ENCODE data around the gene LUC7L2.
A peak's percentile ranks its signal among the peaks of the same experiment; 100 is the strongest.

LUC7L2 gene

DNA sequence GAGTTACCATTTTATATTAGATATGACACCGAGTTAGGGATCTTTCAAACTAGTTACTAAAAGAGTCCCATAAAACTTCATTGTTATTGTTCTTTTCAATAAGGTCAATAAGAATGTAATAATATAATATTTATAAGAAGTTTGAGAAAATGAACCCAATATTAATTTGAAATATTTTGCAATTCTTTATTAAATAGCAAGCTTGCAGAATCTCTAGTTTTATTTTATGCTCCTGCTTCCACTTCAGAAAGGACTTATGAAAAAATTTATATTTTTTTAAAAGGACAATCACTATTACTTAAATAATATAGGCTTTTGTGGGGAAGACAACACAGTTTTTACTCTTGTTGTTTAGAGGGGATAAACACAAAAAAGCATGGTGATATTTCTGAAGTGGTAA, 47.9 kb downstream of the LUC7L2 start:
- TF ChIP-seq GATA2 (IDR thresholded peaks at IDR 0.05; ENCODE audit: low read depth, low read length) (no peak), GATA3 (IDR thresholded peaks at IDR 0.05; ENCODE audit: low read depth, low read length) (no peak)

GRCh38 chr7:139416405-139416804, 56.7 kb downstream of the LUC7L2 start:
- no peak for TF ChIP-seq GATA2 (IDR thresholded peaks at IDR 0.05; ENCODE audit: low read depth, low read length)
- TF ChIP-seq GATA3 (IDR thresholded peaks at IDR 0.05; ENCODE audit: low read depth, low read length): no peak

- TF ChIP-seq GATA2 (IDR thresholded peaks at IDR 0.05; ENCODE audit: low read depth, low read length) (no peak), GATA3 (IDR thresholded peaks at IDR 0.05; ENCODE audit: low read depth, low read length) (no peak)
These were observed 57.8 kb downstream of the LUC7L2 start for GRCh38 chr7:139417478-139417877.

- no peak for TF ChIP-seq GATA2 (IDR thresholded peaks at IDR 0.05; ENCODE audit: low read depth, low read length)
These were observed 61.4 kb downstream of the LUC7L2 start for GRCh38 chr7:139421123-139421522.

- TF ChIP-seq GATA3 (IDR thresholded peaks at IDR 0.05; ENCODE audit: low read depth, low read length): peak; percentile 95
- peak; percentile 97 for TF ChIP-seq GATA2 (IDR thresholded peaks at IDR 0.05; ENCODE audit: low read depth, low read length)
These were observed 62.4 kb downstream of the LUC7L2 start for GRCh38 chr7:139422126-139422525.

DNA sequence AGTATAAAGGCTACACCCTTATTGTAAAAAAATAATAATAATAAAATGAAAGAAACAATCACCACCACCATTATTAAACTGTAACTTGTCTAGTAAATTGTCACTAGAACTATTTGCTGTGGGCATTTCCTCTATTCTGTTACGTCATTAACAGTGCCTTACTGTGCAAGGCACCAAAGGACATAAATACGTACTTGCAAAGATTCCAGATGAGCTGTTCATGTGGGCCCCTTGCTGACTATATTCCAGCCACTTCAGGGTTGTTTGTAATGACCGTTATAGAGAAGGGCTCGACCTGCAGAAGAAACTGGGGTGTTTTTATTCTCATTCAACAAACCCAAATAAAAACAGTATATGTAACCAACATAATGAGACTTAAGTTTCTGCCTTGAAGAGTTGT, 63.4 kb downstream of the LUC7L2 start:
- TF ChIP-seq GATA3 (IDR thresholded peaks at IDR 0.05; ENCODE audit: low read depth, low read length): no peak
- no peak for TF ChIP-seq GATA2 (IDR thresholded peaks at IDR 0.05; ENCODE audit: low read depth, low read length)

- no peak for TF ChIP-seq GATA2 (IDR thresholded peaks at IDR 0.05; ENCODE audit: low read depth, low read length)
- no peak for TF ChIP-seq GATA3 (IDR thresholded peaks at IDR 0.05; ENCODE audit: low read depth, low read length)
These were observed 64.3 kb downstream of the LUC7L2 start for GRCh38 chr7:139424004-139424403.

GRCh38 chr7:139426258-139427028, 66.7 kb downstream of the LUC7L2 start:
- no peak for TF ChIP-seq GATA3 (IDR thresholded peaks at IDR 0.05; ENCODE audit: low read depth, low read length)
- no peak for TF ChIP-seq GATA2 (IDR thresholded peaks at IDR 0.05; ENCODE audit: low read depth, low read length)

DNA sequence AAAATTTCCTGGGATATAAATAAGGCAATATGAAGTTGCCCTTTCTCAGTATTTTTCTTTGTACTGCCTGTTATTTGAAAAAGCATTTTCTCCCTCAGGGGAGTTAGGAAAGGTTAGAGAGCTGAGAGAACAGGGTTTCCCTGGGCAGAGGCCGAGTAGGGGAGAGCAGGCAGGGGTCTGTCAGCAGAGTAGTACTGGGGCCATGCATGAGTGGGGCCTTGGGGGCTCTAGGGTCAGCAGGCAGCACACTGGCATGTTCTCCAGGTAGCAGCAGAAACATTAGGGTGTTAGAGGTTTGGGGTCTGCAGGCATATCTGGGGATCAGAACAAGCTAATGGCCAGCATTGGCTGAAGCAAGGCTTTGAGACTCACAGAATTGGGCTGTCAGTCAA, 67.3 kb downstream of the LUC7L2 start:
- TF ChIP-seq GATA2 (IDR thresholded peaks at IDR 0.05; ENCODE audit: low read depth, low read length): no peak
- TF ChIP-seq GATA3 (IDR thresholded peaks at IDR 0.05; ENCODE audit: low read depth, low read length): no peak

- TF ChIP-seq GATA3 (IDR thresholded peaks at IDR 0.05; ENCODE audit: low read depth, low read length) (no peak), GATA2 (IDR thresholded peaks at IDR 0.05; ENCODE audit: low read depth, low read length) (no peak)
These were observed 68.1 kb downstream of the LUC7L2 start for GRCh38 chr7:139427788-139428187.

- TF ChIP-seq GATA3 (IDR thresholded peaks at IDR 0.05; ENCODE audit: low read depth, low read length): no peak
- no peak for TF ChIP-seq GATA2 (IDR thresholded peaks at IDR 0.05; ENCODE audit: low read depth, low read length)
These were observed 70.7 kb downstream of the LUC7L2 start for GRCh38 chr7:139430443-139430842.

DNA sequence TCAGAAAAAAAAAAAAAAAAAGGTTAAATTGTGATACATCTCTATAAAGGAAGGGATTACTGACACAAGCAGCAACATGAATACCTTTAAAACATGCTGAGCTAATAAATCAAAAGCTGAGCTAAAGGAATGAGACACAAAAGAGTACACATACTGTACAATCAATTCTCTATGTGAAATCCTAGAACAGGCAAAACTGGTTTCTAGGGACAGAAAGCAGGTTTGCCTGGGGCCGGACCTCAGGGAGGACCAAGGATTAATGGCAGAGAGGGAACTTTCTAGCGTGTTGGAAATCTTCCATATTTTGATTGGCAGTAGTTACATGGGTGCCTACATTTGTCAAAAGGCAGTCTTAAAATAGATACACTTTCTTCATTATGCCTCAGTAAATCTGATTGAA, 71.3 kb downstream of the LUC7L2 start:
- TF ChIP-seq GATA2 (IDR thresholded peaks at IDR 0.05; ENCODE audit: low read depth, low read length): no peak
- no peak for TF ChIP-seq GATA3 (IDR thresholded peaks at IDR 0.05; ENCODE audit: low read depth, low read length)

DNA sequence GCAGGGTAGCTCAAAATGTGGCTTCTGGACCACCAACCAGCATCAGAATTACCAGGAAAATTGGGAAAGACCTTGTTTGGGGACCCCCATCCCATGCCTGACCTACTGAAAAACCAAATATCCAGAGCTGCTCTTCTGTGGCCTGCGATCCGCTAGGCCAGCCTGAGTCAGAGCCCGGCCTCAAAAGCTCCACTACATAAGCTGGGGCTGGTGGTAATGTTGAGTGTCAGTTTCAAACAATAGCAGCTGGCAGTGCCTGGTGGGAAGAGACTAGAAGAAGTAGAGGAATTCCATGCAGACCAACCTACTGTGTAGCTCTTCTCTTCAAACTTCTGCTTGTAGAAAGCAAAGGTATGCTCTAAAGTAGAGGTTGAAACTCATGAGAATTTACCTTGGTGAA, 71.8 kb downstream of the LUC7L2 start:
- TF ChIP-seq GATA3 (IDR thresholded peaks at IDR 0.05; ENCODE audit: low read depth, low read length): no peak
- TF ChIP-seq GATA2 (IDR thresholded peaks at IDR 0.05; ENCODE audit: low read depth, low read length): no peak

GRCh38 chr7:139436806-139437205, 77.1 kb downstream of the LUC7L2 start:
- TF ChIP-seq GATA3 (IDR thresholded peaks at IDR 0.05; ENCODE audit: low read depth, low read length): no peak
- no peak for TF ChIP-seq GATA2 (IDR thresholded peaks at IDR 0.05; ENCODE audit: low read depth, low read length)

DNA sequence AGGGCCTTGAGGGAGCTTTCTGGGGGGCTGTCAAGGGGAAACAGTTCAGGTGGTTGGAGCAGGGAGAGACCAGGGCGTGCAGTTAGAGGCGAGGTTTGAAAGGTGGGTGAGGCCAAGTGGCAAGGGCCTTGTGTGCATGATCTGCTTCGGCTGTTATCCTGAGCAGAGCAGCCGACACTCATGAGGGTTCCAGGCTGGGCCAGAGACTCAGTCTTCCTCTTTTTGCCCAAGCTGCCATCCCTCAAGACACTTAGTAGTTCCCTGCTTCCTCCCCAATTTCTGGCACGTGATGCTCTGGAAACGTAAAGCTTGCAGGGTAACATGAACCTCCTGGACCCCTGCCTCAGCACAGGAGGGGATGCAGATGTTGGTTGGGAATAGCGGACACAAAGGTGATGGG, 79.7 kb downstream of the LUC7L2 start:
- TF ChIP-seq GATA2 (IDR thresholded peaks at IDR 0.05; ENCODE audit: low read depth, low read length) (no peak), GATA3 (IDR thresholded peaks at IDR 0.05; ENCODE audit: low read depth, low read length) (no peak)

GRCh38 chr7:139441961-139442360, 82.3 kb downstream of the LUC7L2 start:
- TF ChIP-seq GATA3 (IDR thresholded peaks at IDR 0.05; ENCODE audit: low read depth, low read length) (no peak), GATA2 (IDR thresholded peaks at IDR 0.05; ENCODE audit: low read depth, low read length) (no peak)
